H1 (cell line): ENCODE results near the gene TEF. TPM values are rescaled to one million over a fixed set of nuclear protein-coding genes. Genes with fewer than 3 reads are reported as not detected.

Experiments
- KDM1A ChIP-seq: fragments of 200-600, 300-600 bp; sonication (generic); IDR thresholded peaks from 2 replicates; pipeline ENCODE4 v1.7.1; 2016; ENCODE audit warnings: mild to moderate bottlenecking, low read length, borderline replicate concordance
- POLR2A ChIP-seq, 2 experiments: IDR thresholded peaks; 1 replicate in 1 of 2; 2 replicates in 1 of 2; pipeline ENCODE4 v1.6.1; 2011; ENCODE audit warnings: low read depth in 2 of 2, low read length in 2 of 2, mild to moderate bottlenecking in 2 of 2; ENCODE audit errors: control extremely low read depth in 1 of 2
- ZNF274 ChIP-seq: IDR thresholded peaks from 2 replicates; pipeline ENCODE4 v1.7.0; 2012; ENCODE audit warnings: low read length, borderline replicate concordance; ENCODE audit errors: extremely low read depth
- polyA plus RNA-seq, 7 experiments: library from polyadenylated mRNA; depleted of rRNA in 3 of 7; stranded (reverse) in 5 of 7; unstranded in 2 of 7; fragments of >200 nt in 5 of 7; fragments of 200-250 nt in 2 of 7; gene quantifications; 1 replicate in 5 of 7; 2 replicates in 1 of 7; 4 replicates in 1 of 7; pipeline versions ENCODE4 v1.2.1 to v1.2.3, GENCODE V29; 2011 to 2013; ENCODE audit warnings: missing spikeins in 2 of 7, mixed read lengths in 2 of 7
- total RNA-seq: library from RNA; stranded (reverse); fragmentation: NEBNext Ultra II Directional; extraction: Animal tissue kit (Norgen Biotek cat#: 25700); gene quantifications from 2 replicates; pipeline ENCODE4 v1.2.1, GENCODE V29; 2021
- TF ChIP-seq, protein P1 (sequence below): fragments of 300-600 bp; sonication (generic); IDR thresholded peaks from 2 replicates; pipeline ENCODE4 v1.7.1; 2012; ENCODE audit warnings: low read length, moderate library complexity, mild to moderate bottlenecking, inconsistent platforms; ENCODE audit not compliant: insufficient replicate concordance

Gene TEF
- total and polyA plus RNA-seq, 2 of the 8 experiments (the other 6 are each of a cell fraction or from before 2014, with no cell fraction given) = 7.4 to 9.0 TPM

DNA sequence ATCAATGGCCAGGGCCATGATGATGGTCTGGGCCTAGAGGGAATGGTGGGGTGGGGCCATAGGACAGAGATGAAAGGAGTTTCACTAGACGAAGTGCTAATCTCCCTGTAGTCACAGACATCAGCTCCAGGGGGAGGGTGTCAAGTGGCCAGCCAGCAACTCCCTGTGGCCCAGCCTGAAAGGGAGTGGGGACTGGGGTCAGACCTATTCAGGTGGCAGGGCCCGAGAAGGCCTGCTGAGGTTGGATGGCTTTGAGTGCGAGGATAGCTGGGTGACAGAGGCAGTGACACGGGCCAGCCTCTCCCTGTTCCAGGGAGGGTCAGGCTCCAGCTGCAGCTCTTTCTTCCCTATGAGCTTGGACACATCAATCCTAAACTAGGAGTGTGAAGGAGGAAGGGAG lies 53.8 kb downstream of the TEF start (continued):
- TF ChIP-seq, protein P1, sequence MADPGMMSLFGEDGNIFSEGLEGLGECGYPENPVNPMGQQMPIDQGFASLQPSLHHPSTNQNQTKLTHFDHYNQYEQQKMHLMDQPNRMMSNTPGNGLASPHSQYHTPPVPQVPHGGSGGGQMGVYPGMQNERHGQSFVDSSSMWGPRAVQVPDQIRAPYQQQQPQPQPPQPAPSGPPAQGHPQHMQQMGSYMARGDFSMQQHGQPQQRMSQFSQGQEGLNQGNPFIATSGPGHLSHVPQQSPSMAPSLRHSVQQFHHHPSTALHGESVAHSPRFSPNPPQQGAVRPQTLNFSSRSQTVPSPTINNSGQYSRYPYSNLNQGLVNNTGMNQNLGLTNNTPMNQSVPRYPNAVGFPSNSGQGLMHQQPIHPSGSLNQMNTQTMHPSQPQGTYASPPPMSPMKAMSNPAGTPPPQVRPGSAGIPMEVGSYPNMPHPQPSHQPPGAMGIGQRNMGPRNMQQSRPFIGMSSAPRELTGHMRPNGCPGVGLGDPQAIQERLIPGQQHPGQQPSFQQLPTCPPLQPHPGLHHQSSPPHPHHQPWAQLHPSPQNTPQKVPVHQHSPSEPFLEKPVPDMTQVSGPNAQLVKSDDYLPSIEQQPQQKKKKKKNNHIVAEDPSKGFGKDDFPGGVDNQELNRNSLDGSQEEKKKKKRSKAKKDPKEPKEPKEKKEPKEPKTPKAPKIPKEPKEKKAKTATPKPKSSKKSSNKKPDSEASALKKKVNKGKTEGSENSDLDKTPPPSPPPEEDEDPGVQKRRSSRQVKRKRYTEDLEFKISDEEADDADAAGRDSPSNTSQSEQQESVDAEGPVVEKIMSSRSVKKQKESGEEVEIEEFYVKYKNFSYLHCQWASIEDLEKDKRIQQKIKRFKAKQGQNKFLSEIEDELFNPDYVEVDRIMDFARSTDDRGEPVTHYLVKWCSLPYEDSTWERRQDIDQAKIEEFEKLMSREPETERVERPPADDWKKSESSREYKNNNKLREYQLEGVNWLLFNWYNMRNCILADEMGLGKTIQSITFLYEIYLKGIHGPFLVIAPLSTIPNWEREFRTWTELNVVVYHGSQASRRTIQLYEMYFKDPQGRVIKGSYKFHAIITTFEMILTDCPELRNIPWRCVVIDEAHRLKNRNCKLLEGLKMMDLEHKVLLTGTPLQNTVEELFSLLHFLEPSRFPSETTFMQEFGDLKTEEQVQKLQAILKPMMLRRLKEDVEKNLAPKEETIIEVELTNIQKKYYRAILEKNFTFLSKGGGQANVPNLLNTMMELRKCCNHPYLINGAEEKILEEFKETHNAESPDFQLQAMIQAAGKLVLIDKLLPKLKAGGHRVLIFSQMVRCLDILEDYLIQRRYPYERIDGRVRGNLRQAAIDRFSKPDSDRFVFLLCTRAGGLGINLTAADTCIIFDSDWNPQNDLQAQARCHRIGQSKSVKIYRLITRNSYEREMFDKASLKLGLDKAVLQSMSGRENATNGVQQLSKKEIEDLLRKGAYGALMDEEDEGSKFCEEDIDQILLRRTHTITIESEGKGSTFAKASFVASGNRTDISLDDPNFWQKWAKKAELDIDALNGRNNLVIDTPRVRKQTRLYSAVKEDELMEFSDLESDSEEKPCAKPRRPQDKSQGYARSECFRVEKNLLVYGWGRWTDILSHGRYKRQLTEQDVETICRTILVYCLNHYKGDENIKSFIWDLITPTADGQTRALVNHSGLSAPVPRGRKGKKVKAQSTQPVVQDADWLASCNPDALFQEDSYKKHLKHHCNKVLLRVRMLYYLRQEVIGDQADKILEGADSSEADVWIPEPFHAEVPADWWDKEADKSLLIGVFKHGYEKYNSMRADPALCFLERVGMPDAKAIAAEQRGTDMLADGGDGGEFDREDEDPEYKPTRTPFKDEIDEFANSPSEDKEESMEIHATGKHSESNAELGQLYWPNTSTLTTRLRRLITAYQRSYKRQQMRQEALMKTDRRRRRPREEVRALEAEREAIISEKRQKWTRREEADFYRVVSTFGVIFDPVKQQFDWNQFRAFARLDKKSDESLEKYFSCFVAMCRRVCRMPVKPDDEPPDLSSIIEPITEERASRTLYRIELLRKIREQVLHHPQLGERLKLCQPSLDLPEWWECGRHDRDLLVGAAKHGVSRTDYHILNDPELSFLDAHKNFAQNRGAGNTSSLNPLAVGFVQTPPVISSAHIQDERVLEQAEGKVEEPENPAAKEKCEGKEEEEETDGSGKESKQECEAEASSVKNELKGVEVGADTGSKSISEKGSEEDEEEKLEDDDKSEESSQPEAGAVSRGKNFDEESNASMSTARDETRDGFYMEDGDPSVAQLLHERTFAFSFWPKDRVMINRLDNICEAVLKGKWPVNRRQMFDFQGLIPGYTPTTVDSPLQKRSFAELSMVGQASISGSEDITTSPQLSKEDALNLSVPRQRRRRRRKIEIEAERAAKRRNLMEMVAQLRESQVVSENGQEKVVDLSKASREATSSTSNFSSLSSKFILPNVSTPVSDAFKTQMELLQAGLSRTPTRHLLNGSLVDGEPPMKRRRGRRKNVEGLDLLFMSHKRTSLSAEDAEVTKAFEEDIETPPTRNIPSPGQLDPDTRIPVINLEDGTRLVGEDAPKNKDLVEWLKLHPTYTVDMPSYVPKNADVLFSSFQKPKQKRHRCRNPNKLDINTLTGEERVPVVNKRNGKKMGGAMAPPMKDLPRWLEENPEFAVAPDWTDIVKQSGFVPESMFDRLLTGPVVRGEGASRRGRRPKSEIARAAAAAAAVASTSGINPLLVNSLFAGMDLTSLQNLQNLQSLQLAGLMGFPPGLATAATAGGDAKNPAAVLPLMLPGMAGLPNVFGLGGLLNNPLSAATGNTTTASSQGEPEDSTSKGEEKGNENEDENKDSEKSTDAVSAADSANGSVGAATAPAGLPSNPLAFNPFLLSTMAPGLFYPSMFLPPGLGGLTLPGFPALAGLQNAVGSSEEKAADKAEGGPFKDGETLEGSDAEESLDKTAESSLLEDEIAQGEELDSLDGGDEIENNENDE = no peak
- no peak for TF ChIP-seq KDM1A
- TF ChIP-seq POLR2A (IDR thresholded peaks at IDR 0.05; ENCODE audit: control extremely low read depth in 1 of 2, low read depth in 2 of 2, low read length in 2 of 2) = no peak
- no peak for TF ChIP-seq ZNF274
